Stimulated activated CD8-positive, alpha-beta memory T cell treated with anti-CD3 and anti-CD28 coated beads, Interleukin-12 subunit alpha, Interleukin-12 subunit beta, amount 100 ng/mL, for 4 hours (primary cell): ENCODE results near the gene KDM2B.

Experiments used
- DNase-seq: peaks from one replicate; pipeline ENCODE4 v3.0.0-alpha.2; 2020; ENCODE audit warnings: low read depth

Gene KDM2B

GRCh38 chr12:121580959-121581685 is at the start of gene KDM2B:
Gene KDM2B, minus strand, starts transcription at chr12:121581023. Its CDS starts 112 bp downstream, at chr12:121580911.
- no peak for DNase-seq

- no peak for DNase-seq
These were observed 47.7 kb upstream of the KDM2B start for GRCh38 chr12:121628536-121628935.

GRCh38 chr12:121628037-121628436 is 47.2 kb upstream of the KDM2B start:
- DNase-seq, result no peak

GRCh38 chr12:121626853-121627640 is 46.2 kb upstream of the KDM2B start:
- DNase-seq, result peak; percentile 85

GRCh38 chr12:121626087-121626852 is 45.4 kb upstream of the KDM2B start, which contains the start of gene ORAI1:
Gene ORAI1, plus strand, starts transcription at chr12:121626530.
- DNase-seq, result peak; percentile 97

GRCh38 chr12:121620333-121620891 is 39.6 kb upstream of the KDM2B start:
- DNase-seq, result no peak

GRCh38 chr12:121618659-121619233 is 37.9 kb upstream of the KDM2B start:
- no peak for DNase-seq

GRCh38 chr12:121614872-121615467 is 34.1 kb upstream of the KDM2B start:
- DNase-seq, result no peak

- DNase-seq, result no peak
These were observed 32.6 kb upstream of the KDM2B start for GRCh38 chr12:121613462-121613861.

- no peak for DNase-seq
These were observed 30.5 kb upstream of the KDM2B start for GRCh38 chr12:121611306-121611705.

- no peak for DNase-seq
These were observed 29.7 kb upstream of the KDM2B start for GRCh38 chr12:121610239-121611149.

GRCh38 chr12:121608301-121608700 is 27.5 kb upstream of the KDM2B start:
- DNase-seq, result no peak

- no peak for DNase-seq
These were observed 22.8 kb upstream of the KDM2B start for GRCh38 chr12:121603581-121603980.

- no peak for DNase-seq
These were observed 21.9 kb upstream of the KDM2B start for GRCh38 chr12:121602766-121603165.

GRCh38 chr12:121600702-121601336 is 20.0 kb upstream of the KDM2B start:
- DNase-seq, result no peak

- no peak for DNase-seq
These were observed 15.7 kb upstream of the KDM2B start for GRCh38 chr12:121596526-121596925.

GRCh38 chr12:121595520-121595919 is 14.7 kb upstream of the KDM2B start:
- DNase-seq, result no peak

- no peak for DNase-seq
These were observed 11.5 kb upstream of the KDM2B start for GRCh38 chr12:121592320-121592719.

- DNase-seq, result peak; percentile 53
These were observed 9.8 kb upstream of the KDM2B start for GRCh38 chr12:121590476-121591143.
